Inferior parietal cortex (tissue), 1 donor: Measurements from ENCODE around the gene LY6G5B.
A peak's percentile ranks its signal among the peaks of the same experiment; 100 is the strongest.

Experiments
- DNase-seq: peaks from one replicate; pipeline ENCODE4 v3.0.0-alpha.2; 2016; ENCODE audit errors: extremely low spot score

LY6G5B gene

DNA sequence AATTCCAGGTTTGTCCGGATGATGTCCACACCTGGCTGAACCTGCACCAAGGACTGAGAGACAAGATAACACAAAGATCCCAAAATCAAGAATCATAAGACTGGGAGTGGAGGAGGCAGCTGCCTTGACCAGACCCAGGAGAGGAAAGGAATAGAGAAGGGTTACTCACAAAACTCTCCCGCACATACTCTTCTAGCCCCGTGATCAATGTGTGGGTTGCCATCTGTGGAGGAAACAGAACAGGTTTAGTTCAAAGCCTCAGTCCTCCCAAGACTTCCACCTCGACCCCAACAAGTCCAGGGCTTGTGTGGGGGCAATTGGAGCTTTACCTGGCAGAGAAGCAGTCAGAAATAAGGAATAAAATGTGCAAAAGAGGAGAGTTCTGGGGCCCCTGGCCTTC is 28.4 kb upstream of the LY6G5B start:
- DNase-seq = no peak

- DNase-seq = no peak
These were observed 26.8 kb upstream of the LY6G5B start for GRCh38 chr6:31642798-31643570.

DNA sequence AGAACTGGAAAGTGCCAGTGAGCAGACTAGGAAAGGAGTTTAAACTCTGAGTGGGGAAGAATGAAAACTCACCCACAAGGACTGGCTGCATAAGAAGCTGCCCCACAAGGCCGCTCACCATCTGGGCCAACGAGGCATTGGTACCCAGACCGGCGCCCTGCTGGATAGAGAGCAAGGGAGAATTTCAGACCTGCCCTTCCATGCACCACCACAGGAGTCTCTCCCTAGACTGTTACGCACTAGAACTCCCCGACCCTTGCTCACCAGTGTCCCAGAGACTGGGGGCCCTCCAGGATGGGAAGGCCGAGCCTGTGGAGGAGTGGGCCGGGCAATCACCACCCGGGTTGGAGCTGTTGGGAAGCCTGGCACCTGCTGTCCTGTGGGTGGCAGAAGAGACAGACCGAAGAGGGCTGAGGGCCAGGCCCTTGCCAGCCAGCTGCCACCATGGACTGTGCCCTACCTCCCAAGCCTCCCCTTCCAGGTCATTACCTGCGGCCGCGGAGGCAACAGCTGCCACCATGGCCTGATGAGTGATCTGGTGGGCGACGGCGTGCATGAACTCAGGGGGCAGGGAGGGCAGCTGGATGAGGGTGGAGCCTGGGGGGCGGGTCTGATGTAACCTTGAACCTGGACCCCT is 25.8 kb upstream of the LY6G5B start:
- no peak for DNase-seq

DNA sequence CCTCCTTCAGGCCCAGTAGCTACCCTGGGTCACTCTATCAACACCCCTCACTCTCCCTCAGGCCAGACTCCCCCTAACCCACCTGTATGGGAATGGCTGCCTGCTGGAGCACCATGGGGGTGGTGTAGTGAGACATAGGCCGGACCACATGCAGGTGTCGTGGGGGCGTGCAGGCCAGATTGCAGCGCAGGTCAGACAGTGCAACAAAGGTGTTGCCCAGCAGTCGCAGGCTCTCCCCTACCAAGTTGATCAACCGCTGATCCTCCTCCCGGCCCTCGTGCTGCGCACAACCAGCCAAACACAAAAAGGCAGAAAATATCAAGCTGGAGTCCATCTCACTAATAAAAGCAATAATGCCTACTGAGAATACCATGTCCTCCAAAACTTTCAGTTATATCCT is 24.5 kb upstream of the LY6G5B start:
- DNase-seq = no peak

DNA sequence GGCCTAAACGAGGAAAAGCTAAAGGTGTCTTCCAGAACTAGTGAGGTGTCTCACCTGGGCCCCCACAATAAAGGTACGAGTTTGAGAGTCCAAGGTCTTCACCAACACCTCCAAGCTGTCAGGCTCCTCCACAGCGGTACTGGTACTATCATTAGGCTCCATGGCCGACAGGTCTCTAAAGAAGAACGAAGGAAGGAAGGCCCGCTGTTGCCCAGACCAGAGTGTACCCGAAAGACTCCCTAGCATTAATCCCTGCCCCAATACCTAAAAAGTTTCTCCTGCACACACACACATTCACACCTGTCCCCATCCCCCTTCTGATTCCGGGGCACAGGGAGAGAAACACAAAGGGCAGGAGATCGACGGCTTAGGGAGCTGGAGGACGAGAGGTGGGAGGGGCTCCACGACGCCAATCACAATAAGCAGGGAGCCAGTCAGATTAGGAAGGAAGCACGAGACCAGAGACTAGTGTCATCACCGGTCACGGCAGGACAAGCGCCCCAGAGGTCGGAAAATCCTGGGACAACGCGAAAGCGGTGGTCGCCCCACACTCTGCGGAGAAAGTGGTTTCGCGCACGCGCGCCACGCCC is 18.1 kb upstream of the LY6G5B start:
- peak; percentile 63 for DNase-seq

DNA sequence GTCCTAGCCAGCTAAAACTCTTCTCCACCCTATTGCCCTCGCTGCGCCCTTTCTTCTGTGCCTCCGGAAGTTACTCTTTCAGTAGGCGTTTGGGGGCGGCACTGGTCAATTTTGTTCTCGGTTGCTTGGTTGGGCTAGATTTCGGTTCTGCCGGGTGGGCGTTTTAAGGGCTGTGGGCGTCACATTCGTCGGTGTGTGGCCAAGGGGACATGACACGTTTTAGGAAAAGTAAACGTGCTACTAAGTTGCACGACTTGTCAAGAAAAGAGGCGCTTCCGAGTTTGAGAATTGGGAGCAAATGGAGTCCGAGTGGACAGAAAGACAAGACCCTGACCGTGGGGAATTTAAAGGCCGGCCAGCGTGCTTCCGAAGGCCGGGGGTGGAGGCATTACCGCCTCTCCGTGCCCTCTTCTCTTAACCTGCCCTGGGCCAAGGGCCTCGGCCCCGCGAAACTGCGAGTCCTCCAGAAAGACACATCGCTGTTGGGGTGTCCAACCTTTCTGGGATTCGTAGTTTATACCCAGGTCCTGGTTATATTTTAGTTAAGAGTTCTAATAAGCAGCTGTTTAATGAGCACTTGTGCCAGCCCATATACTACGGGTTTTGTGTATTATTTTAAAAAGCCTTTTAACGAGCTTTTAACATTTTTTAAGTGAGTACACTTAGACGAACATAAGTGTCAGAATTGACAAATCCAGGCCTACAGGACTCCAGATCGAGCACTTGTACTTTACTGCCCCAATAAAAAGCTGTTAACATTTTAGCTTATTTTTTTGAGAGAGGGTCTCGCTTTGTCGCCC is 16.7 kb upstream of the LY6G5B start:
- no peak for DNase-seq

GRCh38 chr6:31654574-31655348 is 15.0 kb upstream of the LY6G5B start:
- no peak for DNase-seq

GRCh38 chr6:31655349-31656237 is 14.2 kb upstream of the LY6G5B start, which contains the start of gene APOM:
Gene APOM (plus strand): TSS chr6:31655894. CDS start chr6:31655967, 73 bp downstream.
- no peak for DNase-seq

DNA sequence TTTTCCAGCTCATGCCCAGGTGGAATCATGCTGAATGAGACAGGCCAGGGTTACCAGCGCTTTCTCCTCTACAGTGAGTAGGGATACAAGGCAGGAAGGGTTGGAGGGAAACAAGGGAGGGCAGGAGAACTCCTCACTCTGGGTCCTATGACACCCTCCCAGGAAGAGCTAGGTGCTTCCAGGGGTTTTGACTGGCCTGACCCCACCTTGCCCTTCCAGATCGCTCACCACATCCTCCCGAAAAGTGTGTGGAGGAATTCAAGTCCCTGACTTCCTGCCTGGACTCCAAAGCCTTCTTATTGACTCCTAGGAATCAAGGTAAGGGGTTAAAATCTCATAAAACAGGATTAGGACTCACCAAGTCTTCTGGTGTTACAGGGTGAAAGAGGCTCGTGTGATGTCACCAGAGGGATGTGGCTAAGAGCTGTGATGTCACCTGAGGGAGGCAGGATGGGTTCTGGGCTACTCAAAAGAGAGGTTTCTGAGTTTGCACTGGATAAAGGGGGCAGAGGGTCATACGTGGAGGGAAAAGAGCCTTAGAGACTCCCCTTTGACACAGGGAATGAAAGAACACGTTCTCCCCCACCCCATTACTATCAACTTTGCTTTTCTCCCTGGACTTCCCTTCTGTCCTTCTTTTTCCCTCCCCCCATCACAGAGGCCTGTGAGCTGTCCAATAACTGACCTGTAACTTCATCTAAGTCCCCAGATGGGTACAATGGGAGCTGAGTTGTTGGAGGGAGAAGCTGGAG is 12.2 kb upstream of the LY6G5B start:
- DNase-seq = no peak

DNA sequence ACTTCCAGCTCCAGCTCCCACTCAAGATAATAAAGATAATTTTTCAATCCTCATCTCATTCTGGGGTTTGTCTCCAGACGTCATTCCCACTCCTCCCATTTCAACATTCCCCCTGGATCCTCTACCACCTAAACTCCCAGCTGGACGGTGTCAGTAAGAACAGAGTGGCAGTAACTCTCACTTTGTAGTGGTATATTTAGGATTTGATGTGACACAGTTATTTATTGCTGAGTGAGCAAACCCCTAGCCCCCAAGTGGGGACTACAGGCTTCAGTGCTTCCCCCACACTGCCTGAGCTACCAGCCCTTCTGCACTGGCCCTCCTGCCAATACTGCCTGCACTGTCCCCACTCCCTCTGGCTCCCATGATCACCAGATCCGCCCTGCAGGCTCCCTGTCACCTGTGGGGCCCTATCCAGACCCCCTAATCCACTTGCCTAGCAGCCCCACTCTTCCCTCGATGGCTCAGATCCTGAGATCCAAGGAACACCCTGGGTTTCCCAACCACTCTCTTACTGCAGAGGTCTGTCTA is 11.6 kb upstream of the LY6G5B start:
- DNase-seq = no peak

- DNase-seq = no peak
These were observed 10.7 kb upstream of the LY6G5B start for GRCh38 chr6:31658983-31659648.

DNA sequence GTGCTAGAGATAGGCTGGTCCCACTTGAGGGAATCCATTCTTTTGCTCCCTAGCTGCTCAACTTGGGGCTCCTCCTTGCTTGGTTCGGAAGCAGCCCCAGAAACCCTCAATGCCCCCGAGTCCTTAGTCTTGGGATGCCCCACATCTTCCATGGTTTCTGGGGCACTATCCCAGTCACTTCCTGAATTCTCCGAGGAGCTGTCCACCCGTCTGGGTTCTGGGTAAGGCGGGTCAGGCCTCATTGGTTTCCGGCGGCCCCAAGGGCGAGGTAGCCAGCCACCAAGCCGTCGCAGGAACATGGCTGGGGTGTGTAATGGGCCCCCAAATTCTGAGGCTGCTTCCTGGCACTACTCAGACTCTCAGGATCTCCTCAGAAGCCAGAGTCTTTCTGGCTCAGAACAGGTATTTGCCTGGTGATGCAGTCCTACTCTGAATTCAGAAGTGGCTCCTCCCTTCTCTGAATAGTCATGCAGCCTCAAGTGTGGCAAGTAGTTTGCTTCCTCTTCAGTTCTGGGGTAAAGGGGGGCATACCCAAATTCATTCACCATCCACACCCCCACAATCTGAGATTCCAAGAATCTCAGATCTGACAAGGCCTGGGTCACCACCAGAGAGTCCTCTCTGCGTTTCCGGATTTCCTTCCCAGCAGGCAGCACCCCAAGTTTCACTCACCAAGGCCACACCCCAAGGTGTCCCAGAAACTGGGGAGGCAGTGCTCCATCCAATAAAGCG is 10.0 kb upstream of the LY6G5B start:
- DNase-seq = no peak

DNA sequence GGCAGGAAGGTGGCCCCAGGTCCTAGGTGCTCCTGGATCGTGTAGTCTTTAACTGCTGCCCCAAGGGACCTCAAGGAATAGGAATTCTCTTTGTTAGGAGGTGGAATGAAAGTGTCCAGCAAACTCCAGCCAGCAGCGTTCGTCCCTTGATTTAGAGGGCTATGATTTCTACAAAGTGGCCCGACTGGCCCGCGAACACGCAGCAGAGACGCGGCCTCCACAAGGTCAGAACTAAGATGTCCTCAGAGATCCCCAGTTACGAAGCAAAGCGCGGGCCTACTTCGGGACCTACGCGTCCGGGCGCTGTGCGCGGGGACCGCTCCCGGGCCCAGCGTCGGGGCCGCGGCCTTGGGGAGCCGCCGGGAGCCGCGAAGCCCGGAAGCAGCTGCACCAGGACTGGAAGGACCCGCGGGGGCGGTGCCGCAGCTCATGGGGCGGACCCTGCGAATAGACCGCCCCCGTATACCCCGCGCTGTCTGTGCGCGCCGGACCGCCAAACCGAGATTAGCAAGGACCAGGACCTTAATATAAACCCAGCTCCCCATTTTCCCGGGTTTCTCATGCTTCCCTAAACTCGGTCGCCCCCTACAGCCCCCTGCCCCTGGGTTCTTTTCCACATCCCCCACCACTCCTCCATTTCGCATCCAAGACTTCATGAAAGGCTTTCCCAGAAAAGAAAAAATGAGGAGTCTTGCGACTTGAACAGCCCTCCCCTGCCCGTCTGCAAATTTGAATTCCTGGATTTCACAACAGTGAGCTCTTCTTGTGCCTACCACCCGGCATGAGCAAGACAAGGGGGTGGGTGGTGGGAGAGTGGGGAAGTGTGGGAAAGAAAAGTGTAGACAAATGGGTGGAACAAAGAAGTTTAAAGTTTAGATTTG is 9.2 kb upstream of the LY6G5B start, which contains the start of gene C6orf47:
Gene C6orf47 (minus strand): TSS at position 398 of the 881 bp plus-strand sequence. CDS start 831 bp downstream, outside the sequence.
- peak; percentile 71 for DNase-seq

DNA sequence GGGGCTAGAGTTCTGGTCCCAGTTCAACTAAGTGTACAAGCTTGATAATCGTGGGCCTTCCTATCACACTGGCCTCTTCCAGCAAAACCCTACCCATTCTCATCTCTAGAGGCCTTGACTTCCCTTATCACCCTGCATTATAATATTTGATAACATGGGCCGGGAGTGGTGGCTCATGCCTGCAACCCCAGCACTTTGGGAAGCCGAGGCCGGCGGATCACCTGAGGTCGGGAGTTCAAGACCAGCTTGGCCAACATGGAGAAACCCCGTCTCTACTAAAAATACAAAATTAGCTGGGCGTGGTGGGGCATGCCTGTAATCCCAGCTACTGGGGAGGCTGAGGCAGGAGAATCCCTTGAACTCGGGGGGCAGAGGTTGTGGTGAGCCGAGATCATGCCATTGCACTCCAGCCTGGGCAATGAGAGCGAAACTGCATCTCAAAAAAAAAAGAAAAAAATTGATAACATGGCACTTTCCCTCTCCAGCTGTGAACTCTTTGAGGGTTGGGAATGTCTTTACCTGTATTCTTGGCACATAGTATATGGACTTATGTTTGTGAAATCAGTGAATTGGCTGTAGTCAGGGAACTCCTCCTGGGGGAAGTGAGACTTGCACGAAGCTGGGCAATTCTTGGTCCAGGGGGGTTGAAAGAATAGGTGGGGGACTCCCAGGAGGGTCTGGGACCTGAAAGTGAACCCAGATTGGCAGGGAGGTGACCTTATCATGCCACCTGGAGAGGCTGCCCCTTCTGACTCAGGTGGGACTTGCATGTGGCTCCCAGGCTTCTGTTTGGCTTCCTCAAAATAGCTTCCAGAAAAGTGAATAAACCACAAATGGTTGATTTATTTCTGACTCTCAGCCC is 8.3 kb upstream of the LY6G5B start:
- no peak for DNase-seq

DNA sequence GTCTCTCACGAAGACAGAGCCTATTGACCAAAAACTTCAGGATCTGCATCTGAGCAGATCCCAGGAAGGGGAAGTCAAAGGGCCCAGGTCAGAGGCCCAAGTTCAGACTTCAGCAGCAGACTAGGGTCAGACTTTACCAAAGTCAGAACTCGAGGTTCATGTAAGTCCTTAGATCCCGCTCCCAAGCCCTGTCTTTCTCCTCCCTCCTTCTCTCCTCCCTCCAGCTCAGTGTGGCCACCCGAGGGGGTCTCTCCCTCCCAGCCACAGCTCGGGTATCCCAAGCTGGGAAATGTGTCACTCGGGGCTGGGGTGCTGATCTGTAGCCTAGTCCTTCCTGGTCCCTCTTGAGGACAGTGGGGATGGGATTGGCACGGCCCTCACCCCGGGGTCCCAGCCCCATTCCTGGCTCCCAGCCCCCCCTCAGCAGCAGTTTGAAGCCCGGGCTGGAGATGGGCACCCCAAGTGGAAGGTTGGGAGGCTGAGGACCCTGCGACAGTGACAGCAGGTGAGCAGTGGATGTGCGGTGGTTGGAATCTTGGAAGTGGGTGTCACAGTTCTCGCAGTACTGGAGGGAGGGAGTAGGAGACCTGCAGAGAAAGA is 7.6 kb upstream of the LY6G5B start:
- no peak for DNase-seq
